ENCODE measurements around the gene MGMT.

DNA sequence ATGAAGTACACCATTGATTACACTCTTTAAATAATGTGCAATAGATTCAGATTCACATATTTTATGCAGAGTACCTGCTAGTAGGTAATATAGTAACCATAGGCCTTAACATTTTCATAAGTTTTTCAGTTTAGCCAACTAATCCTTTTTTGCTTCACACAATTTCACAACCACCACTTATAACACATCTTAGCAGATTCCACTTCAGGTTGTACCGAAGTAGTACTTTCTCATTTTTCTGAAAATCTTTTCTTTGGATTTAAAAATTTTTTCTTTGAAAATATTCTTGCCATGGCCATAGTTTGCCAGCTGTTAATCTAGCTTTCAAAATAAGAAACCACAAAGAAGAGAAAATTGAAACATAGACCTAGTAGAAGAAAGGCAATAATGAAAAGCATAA, 203.1 kb downstream of the MGMT start:
- TF ChIP-seq, protein P1, sequence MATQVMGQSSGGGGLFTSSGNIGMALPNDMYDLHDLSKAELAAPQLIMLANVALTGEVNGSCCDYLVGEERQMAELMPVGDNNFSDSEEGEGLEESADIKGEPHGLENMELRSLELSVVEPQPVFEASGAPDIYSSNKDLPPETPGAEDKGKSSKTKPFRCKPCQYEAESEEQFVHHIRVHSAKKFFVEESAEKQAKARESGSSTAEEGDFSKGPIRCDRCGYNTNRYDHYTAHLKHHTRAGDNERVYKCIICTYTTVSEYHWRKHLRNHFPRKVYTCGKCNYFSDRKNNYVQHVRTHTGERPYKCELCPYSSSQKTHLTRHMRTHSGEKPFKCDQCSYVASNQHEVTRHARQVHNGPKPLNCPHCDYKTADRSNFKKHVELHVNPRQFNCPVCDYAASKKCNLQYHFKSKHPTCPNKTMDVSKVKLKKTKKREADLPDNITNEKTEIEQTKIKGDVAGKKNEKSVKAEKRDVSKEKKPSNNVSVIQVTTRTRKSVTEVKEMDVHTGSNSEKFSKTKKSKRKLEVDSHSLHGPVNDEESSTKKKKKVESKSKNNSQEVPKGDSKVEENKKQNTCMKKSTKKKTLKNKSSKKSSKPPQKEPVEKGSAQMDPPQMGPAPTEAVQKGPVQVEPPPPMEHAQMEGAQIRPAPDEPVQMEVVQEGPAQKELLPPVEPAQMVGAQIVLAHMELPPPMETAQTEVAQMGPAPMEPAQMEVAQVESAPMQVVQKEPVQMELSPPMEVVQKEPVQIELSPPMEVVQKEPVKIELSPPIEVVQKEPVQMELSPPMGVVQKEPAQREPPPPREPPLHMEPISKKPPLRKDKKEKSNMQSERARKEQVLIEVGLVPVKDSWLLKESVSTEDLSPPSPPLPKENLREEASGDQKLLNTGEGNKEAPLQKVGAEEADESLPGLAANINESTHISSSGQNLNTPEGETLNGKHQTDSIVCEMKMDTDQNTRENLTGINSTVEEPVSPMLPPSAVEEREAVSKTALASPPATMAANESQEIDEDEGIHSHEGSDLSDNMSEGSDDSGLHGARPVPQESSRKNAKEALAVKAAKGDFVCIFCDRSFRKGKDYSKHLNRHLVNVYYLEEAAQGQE (IDR thresholded peaks at IDR 0.05; ENCODE audit: borderline replicate concordance) = no peak
- TF ChIP-seq CTCF (IDR thresholded peaks at IDR 0.05; ENCODE audit: poor library complexity, severe bottlenecking) (no peak), MXI1 (conservative IDR thresholded peaks at IDR 0.05; ENCODE audit: poor library complexity, severe bottlenecking) (no peak)

Measured in neural cell (in vitro differentiated cells).